ENCODE data around the gene UBE2G2.

DNA sequence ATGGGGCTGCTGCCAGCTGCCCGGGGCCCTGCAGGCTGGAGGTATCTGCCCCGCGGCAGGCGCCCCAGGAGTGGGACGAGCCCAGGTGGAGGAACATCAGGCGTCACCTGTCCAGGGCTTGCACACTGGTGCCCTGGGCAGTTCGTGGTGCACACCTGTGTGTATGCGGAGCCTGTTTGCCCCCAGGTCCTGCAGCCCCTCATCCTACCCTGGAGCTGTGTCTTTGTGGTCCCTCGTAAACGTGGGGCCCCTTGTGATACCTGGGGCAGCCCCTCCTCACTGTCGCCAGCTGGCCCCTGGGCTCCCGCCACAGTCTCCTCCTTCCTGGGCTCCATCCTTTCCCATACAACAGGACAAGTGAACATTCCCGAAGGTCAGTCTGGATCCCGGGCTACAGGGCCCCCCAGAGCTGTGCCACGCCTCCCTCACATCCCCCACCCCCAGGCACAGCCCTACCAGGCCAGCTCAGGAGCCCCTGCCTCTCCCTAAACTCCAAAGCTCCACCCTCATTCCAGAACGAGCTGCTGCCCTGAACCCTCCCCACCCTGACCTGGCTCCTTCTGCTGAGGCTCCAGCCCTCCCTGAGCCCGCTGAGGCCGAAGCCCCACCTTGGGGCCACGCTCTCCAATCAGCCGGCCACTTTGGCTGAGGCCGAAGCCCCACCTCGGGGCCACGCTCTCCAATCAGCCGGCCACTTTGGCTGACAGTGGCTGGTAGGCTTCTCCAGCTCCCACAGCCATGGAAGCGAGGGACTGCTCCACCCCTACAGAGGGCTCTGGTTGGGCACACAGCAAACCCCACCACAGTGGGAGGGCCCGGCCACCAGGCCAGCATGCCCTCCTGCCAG lies 42.6 kb downstream of the UBE2G2 start:
- TF ChIP-seq, protein P1, sequence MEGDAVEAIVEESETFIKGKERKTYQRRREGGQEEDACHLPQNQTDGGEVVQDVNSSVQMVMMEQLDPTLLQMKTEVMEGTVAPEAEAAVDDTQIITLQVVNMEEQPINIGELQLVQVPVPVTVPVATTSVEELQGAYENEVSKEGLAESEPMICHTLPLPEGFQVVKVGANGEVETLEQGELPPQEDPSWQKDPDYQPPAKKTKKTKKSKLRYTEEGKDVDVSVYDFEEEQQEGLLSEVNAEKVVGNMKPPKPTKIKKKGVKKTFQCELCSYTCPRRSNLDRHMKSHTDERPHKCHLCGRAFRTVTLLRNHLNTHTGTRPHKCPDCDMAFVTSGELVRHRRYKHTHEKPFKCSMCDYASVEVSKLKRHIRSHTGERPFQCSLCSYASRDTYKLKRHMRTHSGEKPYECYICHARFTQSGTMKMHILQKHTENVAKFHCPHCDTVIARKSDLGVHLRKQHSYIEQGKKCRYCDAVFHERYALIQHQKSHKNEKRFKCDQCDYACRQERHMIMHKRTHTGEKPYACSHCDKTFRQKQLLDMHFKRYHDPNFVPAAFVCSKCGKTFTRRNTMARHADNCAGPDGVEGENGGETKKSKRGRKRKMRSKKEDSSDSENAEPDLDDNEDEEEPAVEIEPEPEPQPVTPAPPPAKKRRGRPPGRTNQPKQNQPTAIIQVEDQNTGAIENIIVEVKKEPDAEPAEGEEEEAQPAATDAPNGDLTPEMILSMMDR (IDR thresholded peaks at IDR 0.05) = no peak
- TF ChIP-seq ZFX (IDR thresholded peaks at IDR 0.05; ENCODE audit: borderline replicate concordance) = no peak

Data from 22Rv1 (cell line).